PC-3 (cell line): ENCODE results near the gene USP4. TPM values are rescaled to one million over a fixed set of nuclear protein-coding genes. Genes with fewer than 3 reads are reported as not detected.

Source experiments
- ATAC-seq: fragments of 200-7000 bp; cut with Tn5 transposase; 2 replicates; pipeline ENCODE4 v1.9.1; 2020; ENCODE audit warnings: mild to moderate bottlenecking, moderate library complexity
- BruUV-seq: library from RNA; stranded (reverse); fragments of 400-500 nt; replicated peaks from 2 replicates; lab custom pipeline; 2021; lab: Mats Ljungman, UMichigan
- CTCF ChIA-PET: fragments of 300-600 bp; sonication (Branson Sonifier 250); formaldehyde crosslinking; loops from one replicate; lab custom pipeline; 2022; ENCODE audit warnings: antibody characterized with exemption; lab: Charles Lee
- POLR2A ChIA-PET: fragments of 300-600 bp; sonication (Branson Sonifier 250); formaldehyde crosslinking; loops from one replicate; lab custom pipeline; 2022; ENCODE audit warnings: antibody characterized with exemption; ENCODE audit not compliant: unreplicated experiment; lab: Charles Lee
- DNase-seq: peaks from one replicate; pipeline ENCODE4 v3.0.0-alpha.2; 2015
- H2AFZ ChIP-seq: fragments of 300-600 bp; sonication (generic); 2 replicates; pipeline ENCODE4 v1.6.0; 2016; ENCODE audit warnings: antibody characterized with exemption, low read length
- H3F3A ChIP-seq: fragments of 300-600 bp; sonication (generic); one replicate; pipeline ENCODE4 v1.6.0; 2017; ENCODE audit warnings: antibody characterized with exemption, low read length, control low read depth, mild to moderate bottlenecking; ENCODE audit not compliant: unreplicated experiment
- H3K27ac ChIP-seq: fragments of 300-600 bp; sonication (generic); 2 replicates; pipeline ENCODE4 v1.5.1; 2016; ENCODE audit warnings: mild to moderate bottlenecking, low read length
- H3K27me3 ChIP-seq: fragments of 300-600 bp; sonication (generic); 2 replicates; pipeline ENCODE4 v1.6.1; 2016; ENCODE audit warnings: low read length, mixed read lengths
- H3K36me3 ChIP-seq: fragments of 300-600 bp; sonication (generic); 2 replicates; pipeline ENCODE4 v1.6.1; 2016; ENCODE audit warnings: low read depth, mixed run types, low read length, mixed read lengths
- H3K4me1 ChIP-seq: fragments of 300-600 bp; sonication (generic); 2 replicates; pipeline ENCODE4 v1.5.1; 2016; ENCODE audit warnings: low read length; ENCODE audit not compliant: insufficient read depth
- H3K4me2 ChIP-seq: fragments of 300-600 bp; sonication (generic); 2 replicates; pipeline ENCODE4 v1.6.0; 2016; ENCODE audit warnings: low read length
- H3K4me3 ChIP-seq: fragments of 300-600 bp; sonication (generic); 2 replicates; pipeline ENCODE4 v1.5.1; 2016; ENCODE audit warnings: mild to moderate bottlenecking, low read length, mixed read lengths
- H3K79me2 ChIP-seq: fragments of 300-600 bp; sonication (generic); 2 replicates; pipeline ENCODE4 v1.6.1; 2017; ENCODE audit warnings: low read length, mixed read lengths
- H3K9ac ChIP-seq: fragments of 300-600 bp; sonication (generic); 2 replicates; pipeline ENCODE4 v1.6.0; 2016; ENCODE audit warnings: mild to moderate bottlenecking, low read length
- H3K9me2 ChIP-seq: fragments of 300-600 bp; sonication (generic); replicated peaks from 2 replicates; pipeline ENCODE4 v1.6.1; 2016; ENCODE audit warnings: mixed run types, low read length, mixed read lengths
- H3K9me3 ChIP-seq: fragments of 300-600 bp; sonication (generic); 2 replicates; pipeline ENCODE4 v1.6.1; 2016; ENCODE audit warnings: low read length, mixed read lengths
- H4K20me1 ChIP-seq: fragments of 300-600 bp; sonication (generic); 2 replicates; pipeline ENCODE4 v1.6.1; 2016; ENCODE audit warnings: low read length, mixed read lengths
- CTCF ChIP-seq: fragments of 300-600 bp; sonication (generic); conservative IDR thresholded peaks from 2 replicates; pipeline ENCODE4 v1.5.1; 2017; ENCODE audit warnings: antibody characterized with exemption, low read depth, mild to moderate bottlenecking, low read length
- EZH2 ChIP-seq: fragments of 300-600 bp; sonication (generic); IDR thresholded peaks from one replicate; pipeline ENCODE4 v1.6.1; 2017; ENCODE audit warnings: antibody characterized with exemption, mild to moderate bottlenecking, low read length; ENCODE audit not compliant: unreplicated experiment
- EZH2phosphoT487 ChIP-seq: fragments of 300-600 bp; sonication (generic); IDR thresholded peaks from 2 replicates; pipeline ENCODE4 v1.6.1; 2018; ENCODE audit warnings: mild to moderate bottlenecking, antibody characterized with exemption, low read length, borderline replicate concordance
- intact Hi-C: fragments of 100-400 bp; cut with micrococcal nuclease; formaldehyde crosslinking; loops from 2 replicates; pipeline ENCODE4 v1.9.0; 2023
- total RNA-seq: library from RNA; depleted of rRNA; stranded (reverse); fragments of >200 nt; gene quantifications from 2 replicates; pipeline ENCODE4 v1.2.3, GENCODE V29; 2014

The USP4 gene
- total RNA-seq, 1 experiment from 2014 or later = 19.9 TPM

- Histone ChIP-seq H4K20me1 (no peaks in the 10 kb centered on the region), H3K79me2 (no peaks in the 10 kb centered on the region), H3K36me3 (no peaks in the 10 kb centered on the region; the same call in 1 of the 2 replicates), H2AFZ (no peak overlapping the region), H3F3A (no peaks in the 10 kb centered on the region), H3K27me3 (no peaks in the 10 kb centered on the region), H3K4me2 (no peak overlapping the region), H3K9me2 (no peaks in the 10 kb centered on the region), H3K9ac (no peak overlapping the region), H3K27ac (peak overlapping the region; percentile 67), H3K4me3 (no peak overlapping the region), H3K9me3 (0 out of 2 replicates have a peak, but pooled peaks cover 16% of the 10 kb centered on the region), H3K4me1 (peaks cover 14% of the 10 kb centered on the region; the same call in 1 of the 2 replicates)
- CTCF ChIA-PET = interaction anchor here (0.7 kb wide), 1 partner anchor 109 kb away, joined by 4 read pairs; no protein-coding TSS in a partner anchor
- intact Hi-C loops = no loop called here
- POLR2A ChIA-PET = no interaction called here
- DNase-seq (peak; percentile 23), ATAC-seq (no peak)
- TF ChIP-seq EZH2phosphoT487 (no peak), EZH2 (no peak), CTCF (no peak)
- TSS peak; percentile 42 for BruUV-seq
Measured at GRCh38 chr3:49238274-49239127, 101.4 kb downstream of the USP4 start.

DNA sequence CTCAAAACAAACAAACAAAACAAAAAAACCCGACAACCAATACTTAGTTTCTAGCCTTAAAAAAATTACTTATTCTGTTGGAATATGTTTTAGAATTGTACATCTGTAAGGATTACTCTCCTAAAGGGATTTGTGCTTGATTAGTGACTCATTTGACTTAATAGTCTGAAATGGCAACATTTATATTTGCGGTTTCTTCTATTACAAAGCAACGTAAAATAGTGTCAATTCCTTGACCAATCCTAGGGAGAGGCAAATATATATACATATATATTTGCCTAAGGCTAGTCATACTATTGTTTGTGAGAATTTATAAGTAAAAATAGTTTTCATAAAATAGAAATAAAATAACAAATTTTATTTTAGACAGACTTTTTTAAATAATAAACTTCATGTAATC lies 102.5 kb downstream of the USP4 start:
- ATAC-seq (peak; percentile 95), DNase-seq (peak; percentile 56)
- no peak for TF ChIP-seq EZH2phosphoT487
- no peak for TF ChIP-seq CTCF
- no peak for TF ChIP-seq EZH2
- BruUV-seq = no TSS peak
- H3F3A ChIP-seq = no peaks in the 10 kb centered on the region
- no peaks in the 10 kb centered on the region for H3K9me2 ChIP-seq
- H3K4me1 ChIP-seq = peaks cover 14% of the 10 kb centered on the region; the same call in 1 of the 2 replicates
- no peaks in the 10 kb centered on the region for H4K20me1 ChIP-seq
- H2AFZ ChIP-seq = no peak overlapping the region
- no peaks in the 10 kb centered on the region for H3K27me3 ChIP-seq
- no peak overlapping the region for H3K4me2 ChIP-seq
- no peaks in the 10 kb centered on the region; the same call in 1 of the 2 replicates for H3K36me3 ChIP-seq
- ChIA-PET POLR2A (no interaction called here), CTCF (no interaction called here)
- H3K27ac ChIP-seq = peak overlapping the region; percentile 67
- no peaks in the 10 kb centered on the region for H3K79me2 ChIP-seq
- H3K9me3 ChIP-seq = peaks cover 22% of the 10 kb centered on the region
- H3K4me3 ChIP-seq = no peak overlapping the region
- intact Hi-C loops = loop anchor here (1.0 kb wide), 2 partner anchors 8 to 19 kb away; no protein-coding TSS in a partner anchor
- H3K9ac ChIP-seq = no peak overlapping the region
